AG09309 (cell line): ENCODE results near the gene GBP7.
A peak's percentile ranks its signal among the peaks of the same experiment; 100 is the strongest.

Source experiments
- DNase-seq: peaks from one replicate; pipeline ENCODE4 v3.0.0-alpha.2; 2010; ENCODE audit warnings: low read depth
- H3K4me3 ChIP-seq: 2 replicates; pipeline ENCODE4 v1.5.1; 2011; ENCODE audit warnings: mild to moderate bottlenecking, low read depth, low read length, moderate library complexity; ENCODE audit not compliant: control insufficient read depth
- TF ChIP-seq, protein P1 (sequence below): IDR thresholded peaks from 2 replicates; pipeline ENCODE4 v1.5.1; 2011; ENCODE audit warnings: mild to moderate bottlenecking, low read depth, low read length, inconsistent platforms; ENCODE audit not compliant: insufficient read depth, control insufficient read depth; ENCODE audit errors: missing control alignments

GBP7 gene

DNA sequence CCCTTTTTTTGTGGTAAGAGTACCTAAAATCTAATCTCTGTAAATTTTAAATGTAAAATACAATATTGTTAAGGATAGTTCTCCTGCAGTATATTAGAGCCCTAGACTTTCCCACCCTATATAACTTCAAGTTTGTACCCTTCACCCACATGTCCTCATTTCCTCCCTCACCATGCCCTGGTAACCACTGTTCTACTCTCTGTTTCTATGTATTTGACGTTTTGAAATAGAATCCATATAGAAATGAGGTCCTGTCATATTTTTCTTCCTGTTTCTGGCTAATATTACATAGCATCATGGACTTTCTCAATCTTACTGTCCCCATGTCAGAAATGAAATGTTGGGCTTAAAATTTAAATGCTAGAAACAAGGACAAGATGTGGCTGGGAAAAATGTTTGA lies 24.8 kb downstream of the GBP7 start:
- TF ChIP-seq, protein P1, sequence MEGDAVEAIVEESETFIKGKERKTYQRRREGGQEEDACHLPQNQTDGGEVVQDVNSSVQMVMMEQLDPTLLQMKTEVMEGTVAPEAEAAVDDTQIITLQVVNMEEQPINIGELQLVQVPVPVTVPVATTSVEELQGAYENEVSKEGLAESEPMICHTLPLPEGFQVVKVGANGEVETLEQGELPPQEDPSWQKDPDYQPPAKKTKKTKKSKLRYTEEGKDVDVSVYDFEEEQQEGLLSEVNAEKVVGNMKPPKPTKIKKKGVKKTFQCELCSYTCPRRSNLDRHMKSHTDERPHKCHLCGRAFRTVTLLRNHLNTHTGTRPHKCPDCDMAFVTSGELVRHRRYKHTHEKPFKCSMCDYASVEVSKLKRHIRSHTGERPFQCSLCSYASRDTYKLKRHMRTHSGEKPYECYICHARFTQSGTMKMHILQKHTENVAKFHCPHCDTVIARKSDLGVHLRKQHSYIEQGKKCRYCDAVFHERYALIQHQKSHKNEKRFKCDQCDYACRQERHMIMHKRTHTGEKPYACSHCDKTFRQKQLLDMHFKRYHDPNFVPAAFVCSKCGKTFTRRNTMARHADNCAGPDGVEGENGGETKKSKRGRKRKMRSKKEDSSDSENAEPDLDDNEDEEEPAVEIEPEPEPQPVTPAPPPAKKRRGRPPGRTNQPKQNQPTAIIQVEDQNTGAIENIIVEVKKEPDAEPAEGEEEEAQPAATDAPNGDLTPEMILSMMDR = no peak
- DNase-seq = no peak
- no peak overlapping the region for H3K4me3 ChIP-seq

- DNase-seq = no peak
- H3K4me3 ChIP-seq = no peak overlapping the region
- TF ChIP-seq, protein P1 = no peak
Measured at GRCh38 chr1:89149976-89150375, 25.8 kb downstream of the GBP7 start.

GRCh38 chr1:89149229-89149628 lies 26.6 kb downstream of the GBP7 start:
- no peak for DNase-seq
- TF ChIP-seq, protein P1 = peak; percentile 56
- H3K4me3 ChIP-seq = no peak overlapping the region

DNA sequence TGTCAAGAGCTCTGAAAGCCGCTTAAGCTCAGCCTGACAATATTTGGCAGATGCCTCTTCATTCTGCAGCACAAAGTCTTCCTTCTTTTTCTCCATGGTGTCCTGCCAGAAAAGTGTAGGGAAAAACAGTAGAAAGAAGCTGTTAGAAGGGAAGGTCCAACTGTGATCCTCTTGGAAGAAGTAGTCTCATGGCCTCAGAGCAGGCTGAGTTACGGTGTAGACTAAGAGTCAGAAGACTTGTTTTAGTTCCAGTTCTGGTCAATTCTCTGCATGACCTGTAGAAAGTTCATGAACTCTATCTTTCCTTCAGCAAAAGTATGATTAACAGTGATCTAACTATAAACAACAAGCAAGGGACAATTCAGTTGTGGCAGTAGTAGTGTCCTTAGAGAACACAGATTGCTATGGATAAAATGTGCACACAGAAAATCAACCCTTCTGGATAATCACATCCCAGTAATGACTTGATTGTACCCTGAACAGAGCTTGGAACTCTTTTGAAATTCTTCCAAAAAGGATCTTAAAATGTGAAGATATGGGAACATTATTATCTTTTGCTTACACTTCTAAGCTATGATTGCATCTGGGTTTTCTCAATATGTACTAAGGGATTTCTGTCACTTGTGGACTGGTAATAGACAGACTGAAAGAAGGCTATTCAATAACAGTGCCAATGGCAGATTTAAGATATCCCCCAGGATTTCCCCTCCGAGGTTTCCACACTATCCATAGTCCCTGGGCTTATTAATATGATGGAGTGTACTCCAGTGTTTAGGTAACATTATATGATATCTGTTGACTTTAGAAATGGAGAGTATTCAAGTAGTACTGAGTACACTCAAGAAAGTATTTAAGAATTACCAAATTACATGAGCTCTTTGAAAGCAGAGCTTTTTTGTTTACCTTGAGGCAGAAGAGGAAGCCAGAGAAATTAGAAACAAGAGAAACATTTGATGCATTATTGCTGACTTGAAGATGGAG lies 27.8 kb downstream of the GBP7 start:
- H3K4me3 ChIP-seq = no peak overlapping the region
- TF ChIP-seq, protein P1 = no peak
- DNase-seq = no peak

DNA sequence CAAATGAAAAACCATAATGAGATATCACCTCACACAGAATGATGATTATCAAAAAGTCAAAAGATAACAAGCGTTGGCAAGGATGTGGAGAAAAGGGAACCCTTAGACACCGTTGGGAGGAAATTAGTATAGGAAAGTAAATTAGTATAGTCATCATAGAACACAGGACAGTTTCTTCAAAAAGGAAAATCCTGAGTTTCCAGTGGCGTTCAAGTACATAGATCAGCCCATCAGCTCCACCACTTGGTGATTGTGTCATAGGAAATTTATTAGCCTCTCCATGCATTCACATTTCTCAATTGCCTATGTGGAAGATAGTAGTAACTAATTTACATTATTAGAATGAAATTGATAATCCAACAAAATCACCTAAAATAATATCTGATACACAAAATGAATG lies 29.1 kb downstream of the GBP7 start:
- TF ChIP-seq, protein P1 = no peak
- H3K4me3 ChIP-seq = no peak overlapping the region
- no peak for DNase-seq

DNA sequence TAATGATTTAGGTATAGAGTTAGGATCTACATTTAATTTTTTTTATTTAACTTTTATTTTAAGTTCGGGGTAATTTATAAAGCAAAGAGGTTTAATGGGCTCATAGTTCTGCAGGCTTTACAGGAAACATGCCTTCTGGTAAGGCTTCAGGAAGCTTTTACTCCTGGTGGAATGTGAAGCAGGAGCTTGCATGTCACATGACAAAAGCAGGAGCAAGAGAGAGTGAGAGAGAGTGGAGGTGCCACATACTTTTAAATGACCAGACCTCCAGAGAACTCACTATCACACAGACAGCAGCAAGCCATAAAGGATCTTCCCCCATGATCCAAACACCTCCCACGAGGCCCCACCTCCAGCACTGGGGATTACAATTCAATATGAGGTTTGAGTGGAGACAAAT lies 32.3 kb downstream of the GBP7 start:
- no peak overlapping the region for H3K4me3 ChIP-seq
- TF ChIP-seq, protein P1 = no peak
- DNase-seq = no peak
